Activated CD4-positive, alpha-beta T cell treated with anti-CD3 and anti-CD28 coated beads, Interleukin-2, amount 10 ng/mL, durations not matched to agents 7 days and 5 days (primary cell): Measurements from ENCODE around the gene ZFAND3. TPM values are rescaled to one million over a fixed set of nuclear protein-coding genes. Genes with fewer than 3 reads are reported as not detected.

Source experiments
- CTCF ChIA-PET: fragments of 350-600 bp; sonication (Branson Sonifier 250); formaldehyde crosslinking; loops from one replicate; lab custom pipeline; 2021; ENCODE audit warnings: antibody characterized with exemption; lab: Charles Lee
- POLR2A ChIA-PET: fragments of 350-600 bp; sonication (Branson Sonifier 250); formaldehyde crosslinking; loops from one replicate; lab custom pipeline; 2021; ENCODE audit warnings: antibody characterized with exemption; lab: Charles Lee
- DNase-seq: peaks from one replicate; pipeline ENCODE4 v3.0.0-alpha.2; 2020
- H3K27ac Mint-ChIP-seq: one replicate; pipeline ENCODE4 v1.8.0; 2021; ENCODE audit warnings: mild to moderate bottlenecking, moderate library complexity, mixed read lengths
- H3K27me3 Mint-ChIP-seq: one replicate; pipeline ENCODE4 v1.8.0; 2021; ENCODE audit warnings: mixed read lengths
- H3K36me3 Mint-ChIP-seq: one replicate; pipeline ENCODE4 v1.8.0; 2021; ENCODE audit warnings: low read depth, mixed read lengths
- H3K4me1 Mint-ChIP-seq: one replicate; pipeline ENCODE4 v1.8.0; 2021; ENCODE audit warnings: mixed read lengths
- H3K4me3 Mint-ChIP-seq: one replicate; pipeline ENCODE4 v1.8.0; 2021; ENCODE audit warnings: mild to moderate bottlenecking, moderate library complexity, mixed read lengths
- H3K9me3 Mint-ChIP-seq: one replicate; pipeline ENCODE4 v1.8.0; 2021; ENCODE audit warnings: mixed read lengths
- total RNA-seq, 2 experiments: library from RNA; stranded (reverse); gene quantifications; one replicate each; pipeline ENCODE4 v1.2.3, GENCODE V29; 2021

ZFAND3 gene
- total RNA-seq, 2 experiments from 2014 or later = 27.4 to 34.7 TPM

DNA sequence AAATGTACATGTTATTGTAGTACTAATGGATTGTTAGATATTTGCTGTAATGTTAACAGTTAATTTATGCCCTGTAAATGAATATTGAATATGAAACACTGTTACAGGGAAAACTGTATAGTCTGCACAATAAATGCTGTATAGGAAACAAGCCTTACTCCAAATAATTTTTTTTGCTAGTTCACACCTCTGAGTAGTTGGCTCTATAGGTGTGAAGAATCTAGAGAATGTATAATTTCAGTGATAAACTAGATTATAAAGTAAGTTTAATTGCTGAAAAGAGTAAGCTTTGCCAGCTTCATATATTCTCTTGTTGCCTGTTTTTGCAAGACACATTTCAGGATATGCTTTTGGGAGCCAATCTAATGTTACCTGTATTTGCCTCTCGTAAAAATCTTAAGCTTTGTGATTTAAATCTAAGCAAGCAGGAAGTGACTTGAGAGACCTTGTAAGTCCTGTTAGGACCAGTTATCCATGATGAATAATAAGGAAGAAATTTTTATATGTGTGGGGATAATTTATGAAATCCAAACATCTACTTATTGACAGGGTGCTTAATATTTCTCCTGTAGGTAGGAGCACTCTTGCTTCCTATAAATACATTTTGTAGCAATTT lies 232.4 kb downstream of the ZFAND3 start:
- H3K27me3 Mint-ChIP-seq = no peaks in the 10 kb centered on the region
- peaks cover 6% of the 10 kb centered on the region for H3K4me1 Mint-ChIP-seq
- H3K27ac Mint-ChIP-seq = no peak overlapping the region
- H3K36me3 Mint-ChIP-seq = no peaks in the 10 kb centered on the region
- no peak overlapping the region for H3K4me3 Mint-ChIP-seq
- ChIA-PET CTCF (no interaction called here), POLR2A (no interaction called here)
- DNase-seq = no peak
- H3K9me3 Mint-ChIP-seq = peaks cover 9% of the 10 kb centered on the region

DNA sequence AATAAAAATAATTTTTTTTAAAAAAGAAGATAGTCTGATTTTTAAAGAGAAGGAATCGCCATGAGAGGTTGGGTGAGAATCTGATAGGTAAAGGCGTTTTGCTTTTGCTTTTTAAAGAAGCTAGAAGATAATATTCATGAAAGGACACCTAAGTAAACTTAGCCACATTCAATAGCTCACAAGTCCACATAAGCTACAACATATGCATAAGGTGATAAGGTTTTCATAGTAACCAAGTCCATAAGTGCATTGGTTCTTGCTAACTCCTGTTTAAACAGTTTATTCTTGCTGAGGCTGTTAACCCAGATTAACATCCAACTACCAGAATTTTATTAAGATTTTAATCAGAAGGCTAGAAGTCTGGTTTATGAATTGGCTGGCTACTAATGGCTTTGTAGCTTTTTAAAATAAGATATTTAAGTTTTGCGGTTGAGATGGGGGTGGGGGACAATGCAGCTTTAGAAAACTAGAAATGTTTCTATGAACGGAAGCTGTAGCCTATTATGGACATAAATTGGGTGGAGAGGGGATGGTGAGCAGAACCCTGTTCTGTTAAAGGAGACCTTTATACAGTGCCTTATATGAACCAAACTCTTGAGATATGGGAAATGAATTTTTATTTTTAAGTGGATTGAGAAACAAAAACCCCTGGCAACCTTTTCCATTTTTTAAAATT lies 235.1 kb downstream of the ZFAND3 start:
- Mint-ChIP-seq H3K27ac (no peak overlapping the region), H3K36me3 (no peaks in the 10 kb centered on the region), H3K27me3 (no peaks in the 10 kb centered on the region), H3K4me3 (no peak overlapping the region), H3K9me3 (peaks cover 2% of the 10 kb centered on the region), H3K4me1 (peaks cover 16% of the 10 kb centered on the region)
- ChIA-PET POLR2A (interaction anchor here (0.6 kb wide), 1 partner anchor 1637 kb away, joined by 3 read pairs; no protein-coding TSS in a partner anchor), CTCF (interaction anchor here (0.5 to 1.3 kb wide), 3 partner anchors 9 to 1191 kb away, joined by 3 to 5 read pairs (median 3); no protein-coding TSS in a partner anchor)
- DNase-seq = no peak

DNA sequence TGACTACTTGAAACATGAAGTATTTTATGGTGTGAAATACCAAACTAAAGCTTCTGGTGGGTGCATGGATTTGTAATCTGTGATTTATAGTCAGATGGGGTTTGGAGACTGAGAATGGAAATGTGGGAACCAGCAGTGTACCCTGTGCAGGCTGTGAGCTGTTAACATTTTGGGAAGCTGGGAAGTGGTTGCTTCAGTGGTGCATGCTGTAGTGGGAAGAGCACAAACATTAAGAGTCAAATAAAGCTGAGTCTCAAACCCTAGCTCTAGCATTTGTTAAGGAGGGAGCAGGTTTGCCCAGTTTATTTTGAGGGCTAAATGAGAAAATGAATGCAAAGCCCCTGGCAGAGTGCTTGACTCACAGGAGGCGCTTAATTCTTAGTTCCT lies 235.7 kb downstream of the ZFAND3 start:
- no peaks in the 10 kb centered on the region for H3K36me3 Mint-ChIP-seq
- ChIA-PET POLR2A (no interaction called here), CTCF (interaction anchor here (0.5 kb wide), 1 partner anchor 1190 kb away, joined by 5 read pairs; no protein-coding TSS in a partner anchor)
- no peak overlapping the region for H3K27ac Mint-ChIP-seq
- peaks cover 16% of the 10 kb centered on the region for H3K4me1 Mint-ChIP-seq
- no peaks in the 10 kb centered on the region for H3K27me3 Mint-ChIP-seq
- DNase-seq = no peak
- peaks cover 2% of the 10 kb centered on the region for H3K9me3 Mint-ChIP-seq
- no peak overlapping the region for H3K4me3 Mint-ChIP-seq

DNA sequence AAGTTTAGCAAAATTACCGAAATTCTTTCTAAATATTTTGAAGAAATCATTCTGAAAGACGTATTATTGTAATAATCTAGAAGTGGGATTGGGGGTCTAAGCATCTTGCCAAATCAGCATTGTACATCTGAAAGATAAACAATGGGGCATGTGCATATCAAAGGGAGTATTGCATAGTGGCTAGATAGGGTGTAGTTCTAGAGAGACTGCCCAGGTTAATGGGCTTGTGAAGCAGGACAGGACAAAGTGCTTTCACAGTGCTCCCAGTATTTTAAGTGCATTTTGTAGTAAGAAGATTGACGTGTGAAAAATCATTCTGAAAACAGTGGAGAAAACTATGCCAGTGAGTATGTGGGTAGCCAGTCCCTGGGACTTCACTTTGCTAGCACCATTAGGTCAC lies 236.8 kb downstream of the ZFAND3 start:
- CTCF ChIA-PET = no interaction called here
- POLR2A ChIA-PET = interaction anchor here (0.6 kb wide), 1 partner anchor 192 kb away, joined by 3 read pairs; no protein-coding TSS in a partner anchor
- no peaks in the 10 kb centered on the region for H3K9me3 Mint-ChIP-seq
- peaks cover 16% of the 10 kb centered on the region for H3K4me1 Mint-ChIP-seq
- no peaks in the 10 kb centered on the region for H3K27me3 Mint-ChIP-seq
- no peak overlapping the region for H3K4me3 Mint-ChIP-seq
- no peak for DNase-seq
- no peak overlapping the region for H3K27ac Mint-ChIP-seq
- H3K36me3 Mint-ChIP-seq = peaks cover 3% of the 10 kb centered on the region

DNA sequence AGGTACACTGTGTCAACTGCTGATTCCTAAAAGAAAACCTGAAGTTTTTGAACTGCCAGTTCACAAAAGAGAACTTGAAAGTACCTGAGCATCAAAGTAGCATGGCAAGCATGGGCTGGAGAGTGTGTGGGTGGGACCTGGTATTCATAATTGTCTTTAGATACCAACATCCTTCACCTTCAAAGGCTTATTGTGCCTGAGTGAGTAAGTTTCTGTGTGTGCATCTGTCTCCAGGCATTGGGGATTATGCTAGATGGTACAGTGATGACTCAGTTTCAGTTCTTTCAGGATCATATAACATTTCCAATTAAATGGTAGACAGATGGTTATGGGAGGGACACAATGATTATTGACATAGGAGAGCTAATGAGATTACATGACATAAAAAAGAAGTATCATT lies 238.5 kb downstream of the ZFAND3 start:
- peaks cover 16% of the 10 kb centered on the region for H3K4me1 Mint-ChIP-seq
- DNase-seq = no peak
- CTCF ChIA-PET = no interaction called here
- no peak overlapping the region for H3K4me3 Mint-ChIP-seq
- no peaks in the 10 kb centered on the region for H3K27me3 Mint-ChIP-seq
- H3K9me3 Mint-ChIP-seq = no peaks in the 10 kb centered on the region
- H3K27ac Mint-ChIP-seq = no peak overlapping the region
- H3K36me3 Mint-ChIP-seq = peaks cover 16% of the 10 kb centered on the region
- POLR2A ChIA-PET = no interaction called here

DNA sequence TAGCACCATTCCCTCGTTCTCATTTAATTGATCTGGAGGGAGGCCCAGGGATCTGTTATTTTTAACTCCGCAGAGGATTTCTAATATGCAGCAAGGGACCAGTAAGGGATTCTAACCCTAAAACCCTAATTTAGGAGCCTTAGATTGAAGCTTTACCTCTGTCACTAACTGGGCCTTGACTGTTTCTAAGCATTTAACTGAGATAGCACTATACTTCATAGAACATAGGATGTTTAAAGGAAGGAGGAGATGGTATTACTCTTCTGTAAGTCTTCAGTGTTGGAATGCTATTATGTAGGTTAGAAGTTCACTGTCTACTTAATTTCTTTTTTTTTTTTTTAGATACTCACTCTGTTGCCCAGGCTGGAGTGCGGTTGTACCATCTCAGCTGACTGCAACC lies 242.5 kb downstream of the ZFAND3 start:
- H3K36me3 Mint-ChIP-seq = peaks cover 30% of the 10 kb centered on the region
- ChIA-PET CTCF (no interaction called here), POLR2A (no interaction called here)
- no peak for DNase-seq
- no peak overlapping the region for H3K4me3 Mint-ChIP-seq
- no peak overlapping the region for H3K27ac Mint-ChIP-seq
- H3K9me3 Mint-ChIP-seq = no peaks in the 10 kb centered on the region
- H3K4me1 Mint-ChIP-seq = peaks cover 10% of the 10 kb centered on the region
- H3K27me3 Mint-ChIP-seq = no peaks in the 10 kb centered on the region

DNA sequence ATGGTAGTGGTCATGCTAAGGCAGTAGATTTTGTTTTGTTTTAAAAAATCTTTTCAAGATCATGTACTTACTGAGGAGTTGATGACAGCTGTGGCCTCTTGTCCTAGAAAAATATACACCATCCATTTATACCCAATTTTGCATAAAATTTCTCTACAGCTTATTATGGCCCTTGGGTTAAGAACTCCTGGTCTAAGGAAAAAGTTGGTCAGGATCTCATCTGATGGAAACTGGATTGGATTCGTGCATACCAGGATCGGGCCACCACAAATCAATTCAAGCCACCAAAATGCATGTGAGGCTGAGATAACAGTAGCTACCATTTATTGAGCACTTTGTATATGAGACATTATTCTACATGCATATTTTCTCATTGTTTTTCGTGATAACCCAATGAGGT lies 244.4 kb downstream of the ZFAND3 start:
- no peaks in the 10 kb centered on the region for H3K27me3 Mint-ChIP-seq
- H3K36me3 Mint-ChIP-seq = peaks cover 30% of the 10 kb centered on the region
- ChIA-PET POLR2A (no interaction called here), CTCF (interaction anchor here (0.6 to 1.5 kb wide), 4 partner anchors 9 to 35 kb away, joined by 3 to 5 read pairs (median 3); no protein-coding TSS in a partner anchor)
- no peak overlapping the region for H3K4me3 Mint-ChIP-seq
- H3K9me3 Mint-ChIP-seq = no peaks in the 10 kb centered on the region
- H3K27ac Mint-ChIP-seq = no peak overlapping the region
- DNase-seq = no peak
- H3K4me1 Mint-ChIP-seq = no peaks in the 10 kb centered on the region

DNA sequence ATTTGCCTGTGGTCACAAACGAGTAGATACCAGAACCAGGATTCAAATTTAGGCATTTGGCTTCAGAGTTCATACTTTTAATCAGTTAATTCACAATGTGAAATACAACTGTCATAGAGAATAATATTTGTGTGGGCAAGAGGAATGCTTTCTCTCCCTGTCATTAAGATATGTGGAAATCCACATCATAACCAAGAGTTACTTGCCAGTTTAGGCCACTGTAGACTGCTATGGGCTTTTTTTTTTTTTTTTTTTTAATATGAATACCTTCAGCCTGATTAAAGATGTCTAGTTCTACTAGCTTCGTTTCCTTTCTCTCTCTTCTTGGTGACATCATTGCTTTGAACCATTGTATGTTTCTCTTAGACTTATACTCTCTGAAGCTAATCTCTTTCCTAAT lies 244.9 kb downstream of the ZFAND3 start:
- ChIA-PET POLR2A (no interaction called here), CTCF (interaction anchor here (0.6 kb wide), 1 partner anchor 9 kb away, joined by 3 read pairs; no protein-coding TSS in a partner anchor)
- Mint-ChIP-seq H3K4me1 (no peaks in the 10 kb centered on the region), H3K9me3 (no peaks in the 10 kb centered on the region), H3K36me3 (peaks cover 30% of the 10 kb centered on the region), H3K27ac (no peak overlapping the region), H3K27me3 (no peaks in the 10 kb centered on the region), H3K4me3 (no peak overlapping the region)
- DNase-seq = no peak

DNA sequence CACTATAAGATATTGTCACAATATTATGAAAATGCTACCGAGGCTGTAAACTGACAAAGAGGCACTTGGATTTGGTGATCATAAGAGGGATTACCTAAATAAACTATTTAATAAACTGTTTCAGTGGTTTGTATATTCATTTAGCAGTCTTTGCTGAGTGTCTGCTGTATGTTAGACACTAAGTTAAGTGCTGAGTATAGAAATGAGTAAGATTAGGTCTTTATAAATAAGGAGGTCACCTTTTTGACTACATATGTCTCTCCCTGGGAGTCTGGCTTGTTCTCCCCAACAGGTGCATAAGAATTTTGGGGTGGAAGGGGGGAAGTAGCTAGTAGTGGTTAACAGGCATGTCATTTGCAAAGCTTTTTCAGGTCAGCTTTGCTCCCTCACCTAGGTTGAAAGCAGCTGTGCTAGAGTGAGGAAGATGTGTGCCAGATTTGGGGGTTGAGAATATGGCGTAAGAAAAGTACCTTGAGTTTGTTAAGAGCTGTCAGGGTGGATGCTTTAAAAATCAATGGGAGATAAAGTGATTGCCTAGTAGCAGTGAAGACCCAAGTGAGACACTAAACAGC lies 246.3 kb downstream of the ZFAND3 start:
- H3K4me3 Mint-ChIP-seq = no peak overlapping the region
- H3K27ac Mint-ChIP-seq = no peak overlapping the region
- H3K4me1 Mint-ChIP-seq = no peaks in the 10 kb centered on the region
- ChIA-PET CTCF (interaction anchor here (0.5 kb wide), 1 partner anchor 55 kb away, joined by 4 read pairs; no protein-coding TSS in a partner anchor), POLR2A (no interaction called here)
- DNase-seq = no peak
- no peaks in the 10 kb centered on the region for H3K9me3 Mint-ChIP-seq
- no peaks in the 10 kb centered on the region for H3K27me3 Mint-ChIP-seq
- peaks cover 30% of the 10 kb centered on the region for H3K36me3 Mint-ChIP-seq

DNA sequence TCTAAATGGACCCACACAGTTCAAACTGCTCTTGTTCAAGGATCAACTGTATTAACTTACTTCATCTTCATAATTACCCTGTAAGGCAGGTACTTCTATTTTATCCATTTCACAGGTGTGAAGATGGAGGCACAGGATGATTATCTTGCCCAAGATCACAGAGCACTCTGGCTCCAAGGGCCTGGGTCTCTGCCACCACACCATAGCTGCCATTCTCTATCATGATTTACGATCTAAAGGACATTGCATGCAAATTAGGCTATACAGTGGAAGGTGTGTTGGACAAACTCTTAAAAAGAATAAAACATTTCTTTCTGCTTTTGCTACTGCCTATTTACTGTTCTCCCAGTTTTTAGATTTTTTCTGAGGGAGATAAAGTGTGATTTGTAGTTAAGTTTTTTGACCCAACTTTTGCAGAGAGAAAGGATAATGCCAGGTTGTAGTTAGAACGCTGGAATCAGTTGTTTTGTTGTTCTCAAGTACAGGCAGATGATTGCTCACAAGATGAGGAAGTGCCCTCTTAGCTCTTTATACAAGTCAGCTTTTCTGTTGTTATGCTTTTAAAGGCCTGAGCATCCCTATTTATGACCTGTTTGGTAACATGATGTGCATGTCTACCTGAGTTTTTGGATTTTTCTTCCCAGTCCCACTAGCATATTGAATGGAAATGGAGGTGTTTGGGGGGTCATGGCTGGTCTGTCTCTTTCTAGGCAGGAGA lies 247.9 kb downstream of the ZFAND3 start:
- no peaks in the 10 kb centered on the region for H3K4me1 Mint-ChIP-seq
- DNase-seq = no peak
- POLR2A ChIA-PET = no interaction called here
- no peak overlapping the region for H3K4me3 Mint-ChIP-seq
- no peaks in the 10 kb centered on the region for H3K27me3 Mint-ChIP-seq
- peaks cover 19% of the 10 kb centered on the region for H3K36me3 Mint-ChIP-seq
- CTCF ChIA-PET = interaction anchor here (0.6 to 1.0 kb wide), 2 partner anchors 20 to 64 kb away, joined by 3 read pairs; no protein-coding TSS in a partner anchor
- H3K27ac Mint-ChIP-seq = no peak overlapping the region
- H3K9me3 Mint-ChIP-seq = no peaks in the 10 kb centered on the region

DNA sequence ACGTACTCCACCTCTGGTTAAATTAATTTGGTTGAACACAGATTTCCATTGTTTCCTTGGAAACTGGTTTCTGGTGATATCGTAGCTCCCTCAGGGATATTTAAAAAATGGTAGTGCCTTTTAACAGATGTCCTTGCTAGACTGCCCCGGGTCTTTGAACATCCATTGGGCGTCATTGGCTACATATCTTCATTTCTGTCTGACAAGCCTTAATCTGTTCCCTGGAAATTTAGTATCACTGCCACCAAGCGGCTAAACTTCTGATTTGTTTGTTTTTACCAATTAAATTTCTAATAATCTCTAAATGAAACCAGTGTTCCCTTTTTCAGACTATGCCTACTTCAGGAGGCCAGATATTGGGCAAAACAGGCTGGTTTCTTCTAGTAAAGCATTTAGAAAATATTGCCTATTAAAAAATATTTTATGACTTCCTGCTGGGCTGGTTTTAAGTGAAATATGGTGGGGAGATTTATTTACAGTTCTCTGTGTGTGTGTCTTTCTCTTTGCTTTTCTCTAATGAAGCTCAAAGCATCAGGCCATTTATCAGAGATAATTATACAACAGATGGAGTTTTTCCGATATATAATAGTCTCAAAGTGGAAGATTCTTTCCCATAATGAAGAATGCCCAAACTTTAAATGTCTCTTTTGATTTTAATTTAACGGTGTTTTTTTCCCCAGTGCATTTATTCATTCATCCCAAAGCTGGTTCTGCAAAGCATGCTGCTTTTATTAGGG lies 249.5 kb downstream of the ZFAND3 start:
- no peaks in the 10 kb centered on the region for H3K27me3 Mint-ChIP-seq
- H3K27ac Mint-ChIP-seq = no peak overlapping the region
- ChIA-PET POLR2A (no interaction called here), CTCF (no interaction called here)
- H3K4me3 Mint-ChIP-seq = no peak overlapping the region
- peaks cover 10% of the 10 kb centered on the region for H3K36me3 Mint-ChIP-seq
- no peak for DNase-seq
- no peaks in the 10 kb centered on the region for H3K4me1 Mint-ChIP-seq
- H3K9me3 Mint-ChIP-seq = no peaks in the 10 kb centered on the region

DNA sequence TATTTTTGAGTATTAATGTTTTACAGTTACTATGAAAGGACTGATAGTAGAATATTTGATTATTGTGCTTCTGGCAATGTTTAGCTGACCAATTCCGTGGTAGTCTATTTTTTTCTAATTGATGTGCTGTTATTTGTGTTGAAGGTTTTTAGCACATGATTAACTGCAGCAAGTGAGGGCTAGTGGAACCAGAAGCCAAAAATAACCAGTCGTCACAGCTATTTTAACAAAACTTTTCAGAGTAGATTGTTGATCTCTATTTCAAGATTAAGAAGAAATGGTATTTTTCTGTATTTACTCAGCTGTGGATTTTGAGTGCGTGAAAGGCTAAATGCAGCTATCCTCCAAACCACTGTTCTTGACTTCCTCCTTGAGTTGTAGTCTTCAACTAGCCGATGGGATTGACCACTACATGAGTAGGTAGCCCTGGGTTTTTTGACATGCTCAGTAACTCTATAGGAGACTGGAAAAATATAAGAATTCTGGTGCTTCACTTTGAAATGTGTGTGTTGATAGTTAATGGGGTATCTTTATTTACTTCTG lies 258.0 kb downstream of the ZFAND3 start:
- POLR2A ChIA-PET = no interaction called here
- Mint-ChIP-seq H3K27ac (no peak overlapping the region), H3K36me3 (peaks cover 12% of the 10 kb centered on the region), H3K4me3 (no peak overlapping the region), H3K9me3 (no peaks in the 10 kb centered on the region), H3K27me3 (no peaks in the 10 kb centered on the region), H3K4me1 (no peaks in the 10 kb centered on the region)
- no peak for DNase-seq
- CTCF ChIA-PET = no interaction called here
